Measurements from ENCODE around the gene EP400.

EP400 gene

GRCh38 chr12:132114667-132115066, 164.9 kb downstream of the EP400 start:
- H3K27ac ChIP-seq = no peak overlapping the region
- TF ChIP-seq ZFX (IDR thresholded peaks at IDR 0.05; ENCODE audit: borderline replicate concordance) (no peak), CTCF (IDR thresholded peaks at IDR 0.05) (no peak)

GRCh38 chr12:132115500-132115899, 165.8 kb downstream of the EP400 start:
- TF ChIP-seq ZFX (IDR thresholded peaks at IDR 0.05; ENCODE audit: borderline replicate concordance) (no peak), CTCF (IDR thresholded peaks at IDR 0.05) (no peak)

GRCh38 chr12:132116709-132117557, 167.2 kb downstream of the EP400 start:
- no peak overlapping the region for H3K27ac ChIP-seq
- TF ChIP-seq ZFX (IDR thresholded peaks at IDR 0.05; ENCODE audit: borderline replicate concordance) (no peak), CTCF (IDR thresholded peaks at IDR 0.05) (no peak)

More at GRCh38 chr12:132115500-132115899, 165.8 kb downstream of the EP400 start:
- H3K27ac ChIP-seq = no peak overlapping the region

- no peak for TF ChIP-seq CTCF (IDR thresholded peaks at IDR 0.05)
- TF ChIP-seq ZFX (IDR thresholded peaks at IDR 0.05; ENCODE audit: borderline replicate concordance) = no peak
These were observed 167.8 kb downstream of the EP400 start for GRCh38 chr12:132117558-132117875.

GRCh38 chr12:132118876-132119275, 169.1 kb downstream of the EP400 start:
- no peak overlapping the region for H3K27ac ChIP-seq
- TF ChIP-seq CTCF (IDR thresholded peaks at IDR 0.05) (no peak), ZFX (IDR thresholded peaks at IDR 0.05; ENCODE audit: borderline replicate concordance) (no peak)

More at GRCh38 chr12:132117558-132117875, 167.8 kb downstream of the EP400 start:
- H3K27ac ChIP-seq = no peak overlapping the region

- TF ChIP-seq ZFX (IDR thresholded peaks at IDR 0.05; ENCODE audit: borderline replicate concordance) (no peak), CTCF (IDR thresholded peaks at IDR 0.05) (no peak)
- H3K27ac ChIP-seq = no peak overlapping the region
These were observed 171.5 kb downstream of the EP400 start for GRCh38 chr12:132121283-132121682.

- no peak for TF ChIP-seq CTCF (IDR thresholded peaks at IDR 0.05)
- no peak for TF ChIP-seq ZFX (IDR thresholded peaks at IDR 0.05; ENCODE audit: borderline replicate concordance)
- H3K27ac ChIP-seq = no peak overlapping the region
These were observed 174.4 kb downstream of the EP400 start for GRCh38 chr12:132123970-132124765.
